Measurements from ENCODE around the gene PRR15L. TPM values are rescaled to one million over a fixed set of nuclear protein-coding genes. Genes with fewer than 3 reads are reported as not detected.

The PRR15L gene
- total RNA-seq = not detected in 2 replicates
- polyA plus RNA-seq = not detected in 2 replicates
- 0.07 TPM in 1 of 2 replicates, not detected in the other for polyA plus RNA-seq (2012)
- not detected in 2 replicates for polyA minus RNA-seq (ENCODE audit: low replicate concordance)

GRCh38 chr17:47957591-47958490 is at the start of gene PRR15L:
Gene PRR15L, minus strand, starts transcription at chr17:47957883. Its CDS starts 4,649 bp downstream, at chr17:47953234.
- Histone ChIP-seq H3K27ac (ENCODE audit: insufficient read depth, low read length) (no peak within 1 kb of the TSS), H3K9me3 (ENCODE audit: control insufficient read depth, insufficient read depth, low read depth, low read length) (no peaks in the 10 kb centered on the region), H3K4me2 (ENCODE audit: extremely low read depth, insufficient read depth, low read length) (no peak within 1 kb of the TSS), H2AFZ (ENCODE audit: low read length) (no peak within 1 kb of the TSS), H4K20me1 (ENCODE audit: control insufficient read depth, extremely low read depth, insufficient read depth, low read length) (no peaks in the 10 kb centered on the region), H3K4me3 (replicated peaks in 1 of 4; ENCODE audit: control extremely low read depth in 1 of 4, insufficient read depth in 1 of 4, low read depth in 3 of 4, low read length in 4 of 4) (no peak within 1 kb of the TSS), H3K4me1 (ENCODE audit: control insufficient read depth, extremely low read depth, insufficient read depth, low read length) (no peaks in the 10 kb centered on the region), H3K27me3 (ENCODE audit: control insufficient read depth, insufficient read depth, low read length) (peaks cover 12% of the 10 kb centered on the region), H3K9ac (ENCODE audit: insufficient read depth, low read length) (no peak within 1 kb of the TSS), H3K36me3 (ENCODE audit: control insufficient read depth, insufficient read depth, low read length) (no peaks in the 10 kb centered on the region), H3K79me2 (ENCODE audit: control insufficient read depth, insufficient read depth, low read length) (no peaks in the 10 kb centered on the region)
- no peak for DNase-seq (ENCODE audit: low read depth in 2 of 2)
- TF ChIP-seq EZH2 (IDR thresholded peaks at IDR 0.05; ENCODE audit: low read length, missing control alignments) = no peak
- TF ChIP-seq CTCF (conservative IDR thresholded peaks at IDR 0.05 in 1 of 2, IDR thresholded peaks at IDR 0.05 in 1 of 2; ENCODE audit: low read depth in 1 of 2, low read length in 2 of 2) = no peak

GRCh38 chr17:48006936-48007709 is 49.4 kb upstream of the PRR15L start:
- TF ChIP-seq CTCF (conservative IDR thresholded peaks at IDR 0.05 in 1 of 2, IDR thresholded peaks at IDR 0.05 in 1 of 2; ENCODE audit: low read depth in 1 of 2, low read length in 2 of 2) = no peak
- Histone ChIP-seq H3K27me3 (ENCODE audit: control insufficient read depth, insufficient read depth, low read length) (no peaks in the 10 kb centered on the region), H3K4me1 (ENCODE audit: control insufficient read depth, extremely low read depth, insufficient read depth, low read length) (peaks cover 8% of the 10 kb centered on the region), H2AFZ (ENCODE audit: low read length) (no peak overlapping the region), H3K9me3 (ENCODE audit: control insufficient read depth, insufficient read depth, low read depth, low read length) (no peaks in the 10 kb centered on the region), H3K79me2 (ENCODE audit: control insufficient read depth, insufficient read depth, low read length) (no peaks in the 10 kb centered on the region), H3K27ac (ENCODE audit: insufficient read depth, low read length) (no peak overlapping the region), H4K20me1 (ENCODE audit: control insufficient read depth, extremely low read depth, insufficient read depth, low read length) (no peaks in the 10 kb centered on the region), H3K36me3 (ENCODE audit: control insufficient read depth, insufficient read depth, low read length) (no peaks in the 10 kb centered on the region), H3K4me2 (ENCODE audit: extremely low read depth, insufficient read depth, low read length) (no peak overlapping the region), H3K9ac (ENCODE audit: insufficient read depth, low read length) (no peak overlapping the region), H3K4me3 (replicated peaks in 1 of 4; ENCODE audit: control extremely low read depth in 1 of 4, insufficient read depth in 1 of 4, low read depth in 3 of 4, low read length in 4 of 4) (no peak overlapping the region)
- DNase-seq (ENCODE audit: low read depth in 2 of 2) = no peak

- H3K9me3 ChIP-seq (ENCODE audit: control insufficient read depth, insufficient read depth, low read depth, low read length) = no peaks in the 10 kb centered on the region
- TF ChIP-seq EZH2 (IDR thresholded peaks at IDR 0.05; ENCODE audit: low read length, missing control alignments) (no peak), CTCF (conservative IDR thresholded peaks at IDR 0.05 in 1 of 2, IDR thresholded peaks at IDR 0.05 in 1 of 2; ENCODE audit: low read depth in 1 of 2, low read length in 2 of 2) (no peak)
- no peak for DNase-seq (ENCODE audit: low read depth in 2 of 2)
- no peak overlapping the region for H3K27ac ChIP-seq (ENCODE audit: insufficient read depth, low read length)
- H3K4me1 ChIP-seq (ENCODE audit: control insufficient read depth, extremely low read depth, insufficient read depth, low read length) = peaks cover 9% of the 10 kb centered on the region
- H3K27me3 ChIP-seq (ENCODE audit: control insufficient read depth, insufficient read depth, low read length) = no peaks in the 10 kb centered on the region
- H3K9ac ChIP-seq (ENCODE audit: insufficient read depth, low read length) = no peak overlapping the region
- no peak overlapping the region for H3K4me2 ChIP-seq (ENCODE audit: extremely low read depth, insufficient read depth, low read length)
- no peaks in the 10 kb centered on the region for H4K20me1 ChIP-seq (ENCODE audit: control insufficient read depth, extremely low read depth, insufficient read depth, low read length)
- no peak overlapping the region for H3K4me3 ChIP-seq (replicated peaks in 1 of 4; ENCODE audit: control extremely low read depth in 1 of 4, insufficient read depth in 1 of 4, low read depth in 3 of 4, low read length in 4 of 4)
- H3K79me2 ChIP-seq (ENCODE audit: control insufficient read depth, insufficient read depth, low read length) = no peaks in the 10 kb centered on the region
- no peaks in the 10 kb centered on the region for H3K36me3 ChIP-seq (ENCODE audit: control insufficient read depth, insufficient read depth, low read length)
- no peak overlapping the region for H2AFZ ChIP-seq (ENCODE audit: low read length)
These were observed 47.3 kb upstream of the PRR15L start for GRCh38 chr17:48004983-48005382.
